Myocyte (in vitro differentiated cells): ENCODE measurements around the gene PRADC1. TPM values are rescaled to one million over a fixed set of nuclear protein-coding genes. Genes with fewer than 3 reads are reported as not detected.

Experiments used
- DNase-seq: peaks from one replicate; pipeline ENCODE4 v3.0.0-alpha.2; 2012; ENCODE audit warnings: low read depth
- total RNA-seq: library from RNA; depleted of rRNA; stranded (reverse); fragments of >200 nt; gene quantifications from 2 replicates; pipeline ENCODE4 v1.2.3, GENCODE V29; 2014

Gene PRADC1
- total RNA-seq, 1 donor from 2014 or later = 102 TPM

- no peak for DNase-seq
These were observed 5.1 kb upstream of the PRADC1 start for GRCh38 chr2:73238149-73238548.

GRCh38 chr2:73237168-73237567 is 4.1 kb upstream of the PRADC1 start:
- no peak for DNase-seq

GRCh38 chr2:73235315-73236028 is 2.4 kb upstream of the PRADC1 start:
- no peak for DNase-seq

- DNase-seq = peak; percentile 97
These were observed 1.1 kb upstream of the PRADC1 start, which contains the start of gene CCT7 for GRCh38 chr2:73233932-73234832. CCT7 (plus strand) TSS chr2:73234308; CDS start chr2:73234379, 71 bp downstream.

GRCh38 chr2:73232403-73233153 is 461 bp downstream of the PRADC1 start:
- DNase-seq = peak; percentile 38

GRCh38 chr2:73228631-73229030 is 4.4 kb downstream of the PRADC1 start:
- no peak for DNase-seq

- DNase-seq = no peak
These were observed 6.0 kb downstream of the PRADC1 start for GRCh38 chr2:73227086-73227485.

GRCh38 chr2:73225513-73226360 is 7.3 kb downstream of the PRADC1 start:
- DNase-seq = no peak

GRCh38 chr2:73223821-73224220 is 9.2 kb downstream of the PRADC1 start:
- no peak for DNase-seq

GRCh38 chr2:73218298-73218697 is 14.7 kb downstream of the PRADC1 start:
- DNase-seq = peak; percentile 53

- no peak for DNase-seq
These were observed 15.2 kb downstream of the PRADC1 start for GRCh38 chr2:73217826-73218225.

- DNase-seq = no peak
These were observed 15.9 kb downstream of the PRADC1 start for GRCh38 chr2:73217160-73217559.

- DNase-seq = no peak
These were observed 17.8 kb downstream of the PRADC1 start for GRCh38 chr2:73215254-73215653.

GRCh38 chr2:73214120-73215035 is 18.7 kb downstream of the PRADC1 start, which contains the start of gene SMYD5:
SMYD5 (plus strand) TSS chr2:73214245; CDS start chr2:73214267, 22 bp downstream.
- peak; percentile 88 for DNase-seq

GRCh38 chr2:73212448-73213176 is 20.4 kb downstream of the PRADC1 start:
- peak; percentile 70 for DNase-seq

GRCh38 chr2:73212098-73212447 is 21.0 kb downstream of the PRADC1 start:
- no peak for DNase-seq

- no peak for DNase-seq
These were observed 22.3 kb downstream of the PRADC1 start for GRCh38 chr2:73210696-73211095.

GRCh38 chr2:73210019-73210418 is 23.0 kb downstream of the PRADC1 start:
- no peak for DNase-seq

- DNase-seq = no peak
These were observed 24.8 kb downstream of the PRADC1 start for GRCh38 chr2:73208258-73208657.
